HEK293 (cell line): Measurements from ENCODE around the gene PLEKHG1.

Source experiments
- CTCF ChIA-PET: fragments of 350-600 bp; formaldehyde crosslinking; extraction: SDS; loops from one replicate; lab custom pipeline; 2021; ENCODE audit warnings: antibody characterized with exemption; lab: Yijun Ruan, JAX
- POLR2A ChIA-PET: fragments of 300-600 bp; formaldehyde crosslinking; extraction: SDS; loops from one replicate; lab custom pipeline; 2020; ENCODE audit warnings: antibody characterized with exemption, inconsistent platforms; lab: Yijun Ruan, JAX
- H3K27ac ChIP-seq: fragments of 200-500 bp; sonication (Bioruptor generic); 2 replicates; pipeline ENCODE4 v1.5.1; 2014; ENCODE audit warnings: low read depth, low read length, control low read depth, inconsistent platforms; ENCODE audit errors: extremely low read depth
- H3K36me3 ChIP-seq, 2 experiments: fragments of 200-500 bp in 1 of 2; sonication (Bioruptor generic) in 1 of 2; 1 replicate in 1 of 2; 2 replicates in 1 of 2; pipeline ENCODE4 v1.5.1; 2014 to 2017; ENCODE audit warnings: inconsistent platforms in 2 of 2, low read length in 2 of 2; ENCODE audit not compliant: control insufficient read depth in 2 of 2, insufficient read depth in 1 of 2
- H3K4me1 ChIP-seq: fragments of 200-500 bp; sonication (Bioruptor generic); 2 replicates; pipeline ENCODE4 v1.5.1; 2014; ENCODE audit warnings: mild to moderate bottlenecking, low read length, inconsistent platforms; ENCODE audit not compliant: control insufficient read depth, insufficient read depth
- H3K4me3 ChIP-seq: 2 replicates; pipeline ENCODE4 v1.5.1; 2011; ENCODE audit warnings: low read depth, mild to moderate bottlenecking, control low read depth, low read length, moderate library complexity
- H3K9me3 ChIP-seq: fragments of 200-500 bp; sonication (Bioruptor generic); 2 replicates; pipeline ENCODE4 v1.5.1; 2014; ENCODE audit warnings: low read depth, low read length, inconsistent platforms; ENCODE audit not compliant: control insufficient read depth, insufficient read depth
- EGR2 ChIP-seq: fragments of 450-650 bp; formaldehyde crosslinking; IDR thresholded peaks from 2 replicates; pipeline ENCODE4 v1.5.1; 2016; ENCODE audit warnings: low read depth, missing biosample characterization, missing genetic modification characterization
- RBAK ChIP-seq: fragments of 450-650 bp; formaldehyde crosslinking; IDR thresholded peaks from 2 replicates; pipeline ENCODE4 v1.5.1; 2016; ENCODE audit warnings: missing biosample characterization, missing genetic modification characterization
- SP7 ChIP-seq: fragments of 450-650 bp; formaldehyde crosslinking; IDR thresholded peaks from 2 replicates; pipeline ENCODE4 v1.5.1; 2016; ENCODE audit warnings: missing biosample characterization, missing genetic modification characterization
- YY1 ChIP-seq: fragments of 450-650 bp; formaldehyde crosslinking; IDR thresholded peaks from 2 replicates; pipeline ENCODE4 v1.5.1; 2018; ENCODE audit warnings: missing biosample characterization, missing genetic modification characterization
- ZBTB17 ChIP-seq: fragments of 450-650 bp; formaldehyde crosslinking; IDR thresholded peaks from 2 replicates; pipeline ENCODE4 v1.5.1; 2016; ENCODE audit warnings: missing biosample characterization, missing genetic modification characterization
- ZNF132 ChIP-seq: fragments of 450-650 bp; formaldehyde crosslinking; IDR thresholded peaks from 2 replicates; pipeline ENCODE4 v1.5.1; 2017; ENCODE audit warnings: missing biosample characterization, missing genetic modification characterization, borderline replicate concordance
- ZNF155 ChIP-seq: fragments of 450-650 bp; formaldehyde crosslinking; IDR thresholded peaks from 2 replicates; pipeline ENCODE4 v1.5.1; 2016; ENCODE audit warnings: missing biosample characterization, missing genetic modification characterization
- ZNF16 ChIP-seq: fragments of 450-650 bp; formaldehyde crosslinking; IDR thresholded peaks from 2 replicates; pipeline ENCODE4 v1.5.1; 2016; ENCODE audit warnings: low read depth, missing biosample characterization, missing genetic modification characterization
- ZNF174 ChIP-seq: fragments of 450-650 bp; formaldehyde crosslinking; IDR thresholded peaks from 2 replicates; pipeline ENCODE4 v1.5.0; 2017; ENCODE audit warnings: missing biosample characterization, mild to moderate bottlenecking, missing genetic modification characterization
- ZNF175 ChIP-seq: fragments of 450-650 bp; formaldehyde crosslinking; IDR thresholded peaks from 2 replicates; pipeline ENCODE4 v1.5.1; 2016; ENCODE audit warnings: missing biosample characterization, missing genetic modification characterization
- ZNF19 ChIP-seq: fragments of 450-650 bp; formaldehyde crosslinking; IDR thresholded peaks from 2 replicates; pipeline ENCODE4; 2016; ENCODE audit warnings: missing biosample characterization, missing genetic modification characterization, low read depth
- ZNF335 ChIP-seq: fragments of 450-650 bp; formaldehyde crosslinking; conservative IDR thresholded peaks from 2 replicates; pipeline ENCODE4 v1.5.1; 2016; ENCODE audit warnings: missing biosample characterization, missing genetic modification characterization
- ZNF473 ChIP-seq: fragments of 450-650 bp; formaldehyde crosslinking; IDR thresholded peaks from 2 replicates; pipeline ENCODE4 v1.5.1; 2017; ENCODE audit warnings: missing biosample characterization, missing genetic modification characterization
- ZNF529 ChIP-seq: fragments of 450-650 bp; formaldehyde crosslinking; IDR thresholded peaks from 2 replicates; pipeline ENCODE4 v1.5.1; 2017; ENCODE audit warnings: missing genetic modification characterization, missing biosample characterization; ENCODE audit not compliant: insufficient replicate concordance
- ZNF585B ChIP-seq: fragments of 450-650 bp; formaldehyde crosslinking; IDR thresholded peaks from 2 replicates; pipeline ENCODE4 v1.5.1; 2016; ENCODE audit warnings: missing biosample characterization, missing genetic modification characterization
- ZNF596 ChIP-seq: fragments of 450-650 bp; IDR thresholded peaks from 2 replicates; pipeline ENCODE4 v1.5.0; 2018; ENCODE audit warnings: missing biosample characterization, mild to moderate bottlenecking, missing genetic modification characterization, moderate library complexity
- ZNF600 ChIP-seq: fragments of 450-650 bp; formaldehyde crosslinking; IDR thresholded peaks from 2 replicates; pipeline ENCODE4 v1.5.1; 2016; ENCODE audit warnings: missing biosample characterization, missing genetic modification characterization
- ZNF624 ChIP-seq: fragments of 450-650 bp; formaldehyde crosslinking; IDR thresholded peaks from 2 replicates; pipeline ENCODE4 v1.5.1; 2017; ENCODE audit warnings: missing biosample characterization, missing genetic modification characterization
- ZNF626 ChIP-seq: fragments of 450-650 bp; sonication (Bioruptor Pico); formaldehyde crosslinking; IDR thresholded peaks from 2 replicates; pipeline ENCODE4 v1.5.1; 2018; ENCODE audit warnings: missing biosample characterization, missing genetic modification characterization, inconsistent platforms
- ZNF660 ChIP-seq: fragments of 450-650 bp; IDR thresholded peaks from 2 replicates; pipeline ENCODE4 v1.5.1; 2018; ENCODE audit warnings: missing biosample characterization, mild to moderate bottlenecking, missing genetic modification characterization
- ZSCAN16 ChIP-seq: fragments of 450-650 bp; formaldehyde crosslinking; IDR thresholded peaks from 2 replicates; pipeline ENCODE4 v1.5.1; 2016; ENCODE audit warnings: missing biosample characterization, missing genetic modification characterization
- ZXDB ChIP-seq: fragments of 450-650 bp; formaldehyde crosslinking; IDR thresholded peaks from 2 replicates; pipeline ENCODE4 v1.5.1; 2016; ENCODE audit warnings: missing biosample characterization, missing genetic modification characterization
- TF ChIP-seq, protein P1 (sequence below): fragments of 450-650 bp; formaldehyde crosslinking; IDR thresholded peaks from 2 replicates; pipeline ENCODE4 v1.5.1; 2016; ENCODE audit warnings: missing biosample characterization, missing genetic modification characterization
- TF ChIP-seq, protein P2 (sequence below): fragments of 450-650 bp; formaldehyde crosslinking; IDR thresholded peaks from 2 replicates; pipeline ENCODE4 v1.5.1; 2016; ENCODE audit warnings: missing biosample characterization, missing genetic modification characterization
- TF ChIP-seq, protein P3 (sequence below): fragments of 450-650 bp; formaldehyde crosslinking; IDR thresholded peaks from 2 replicates; pipeline ENCODE4 v1.5.1; 2016; ENCODE audit warnings: missing biosample characterization, missing genetic modification characterization, low read depth
- TF ChIP-seq, protein P4 (sequence below): fragments of 450-650 bp; formaldehyde crosslinking; IDR thresholded peaks from 2 replicates; pipeline ENCODE4 v1.5.1; 2016; ENCODE audit warnings: missing biosample characterization, missing genetic modification characterization, borderline replicate concordance

The PLEKHG1 gene

DNA sequence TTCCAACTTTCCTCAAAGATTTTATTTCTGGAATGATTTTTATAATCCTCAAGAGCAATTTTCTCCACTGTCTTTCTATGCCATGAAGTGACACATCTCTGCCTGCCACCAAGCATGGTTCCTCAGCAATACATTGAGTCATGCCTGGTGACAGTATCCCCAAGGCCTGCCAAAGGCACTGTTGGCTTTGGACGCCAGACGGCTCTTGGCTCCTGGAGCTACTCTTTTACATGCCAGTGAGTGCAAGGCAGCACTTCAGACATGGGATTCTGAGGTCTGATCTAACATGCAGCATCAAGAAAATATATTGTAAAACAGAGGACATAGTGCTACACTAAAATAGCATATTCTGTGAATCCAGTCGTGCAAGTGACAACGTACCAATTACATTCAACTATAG lies 20.1 kb upstream of the PLEKHG1 start:
- ChIA-PET POLR2A (no interaction called here), CTCF (interaction anchor here (1.6 kb wide), 1 partner anchor 161 kb away, joined by 4 read pairs; no protein-coding TSS in a partner anchor)
- H3K4me1 ChIP-seq, result peaks cover 7% of the 10 kb centered on the region
- no peaks in the 10 kb centered on the region for H3K9me3 ChIP-seq
- H3K4me3 ChIP-seq, result no peak overlapping the region
- TF ChIP-seq ZBTB17 (peak; percentile 30; the same call in 1 of the 2 replicates), ZSCAN16 (tag by site-specific recombination) (no peak), SP7 (tag by site-specific recombination) (no peak)
- no peak overlapping the region for H3K27ac ChIP-seq
- no peaks in the 10 kb centered on the region for H3K36me3 ChIP-seq

DNA sequence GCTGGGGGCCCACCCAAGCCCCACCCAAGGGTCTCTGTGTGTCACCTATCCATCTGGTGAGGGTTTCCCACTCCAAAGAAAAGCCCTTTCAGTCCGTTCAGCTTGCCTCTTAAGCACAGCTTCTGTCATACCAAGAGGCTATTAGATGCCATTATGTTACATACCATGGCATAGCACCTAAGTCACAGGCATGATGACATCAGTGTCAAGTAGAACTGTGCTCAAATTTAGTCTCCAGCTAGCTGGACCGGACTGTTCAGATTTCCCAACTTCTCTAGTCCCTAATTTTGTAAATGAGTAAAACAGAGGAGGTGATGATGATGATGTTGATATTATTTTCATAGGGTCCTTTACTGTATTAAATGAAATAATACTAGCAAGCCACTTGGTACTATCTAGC lies 19.2 kb upstream of the PLEKHG1 start:
- Histone ChIP-seq H3K4me1 (peaks cover 7% of the 10 kb centered on the region), H3K36me3 (no peaks in the 10 kb centered on the region), H3K27ac (no peak overlapping the region), H3K4me3 (no peak overlapping the region), H3K9me3 (no peaks in the 10 kb centered on the region)
- ChIA-PET CTCF (interaction anchor here (0.7 to 1.6 kb wide), 3 partner anchors 53 to 494 kb away, joined by 3 to 5 read pairs (median 4); no protein-coding TSS in a partner anchor), POLR2A (interaction anchor here (0.8 kb wide), 1 partner anchor 170 kb away, joined by 3 read pairs; no protein-coding TSS in a partner anchor)
- TF ChIP-seq, protein P1, sequence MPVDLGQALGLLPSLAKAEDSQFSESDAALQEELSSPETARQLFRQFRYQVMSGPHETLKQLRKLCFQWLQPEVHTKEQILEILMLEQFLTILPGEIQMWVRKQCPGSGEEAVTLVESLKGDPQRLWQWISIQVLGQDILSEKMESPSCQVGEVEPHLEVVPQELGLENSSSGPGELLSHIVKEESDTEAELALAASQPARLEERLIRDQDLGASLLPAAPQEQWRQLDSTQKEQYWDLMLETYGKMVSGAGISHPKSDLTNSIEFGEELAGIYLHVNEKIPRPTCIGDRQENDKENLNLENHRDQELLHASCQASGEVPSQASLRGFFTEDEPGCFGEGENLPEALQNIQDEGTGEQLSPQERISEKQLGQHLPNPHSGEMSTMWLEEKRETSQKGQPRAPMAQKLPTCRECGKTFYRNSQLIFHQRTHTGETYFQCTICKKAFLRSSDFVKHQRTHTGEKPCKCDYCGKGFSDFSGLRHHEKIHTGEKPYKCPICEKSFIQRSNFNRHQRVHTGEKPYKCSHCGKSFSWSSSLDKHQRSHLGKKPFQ (tag by site-specific recombination), result no peak
- TF ChIP-seq ZBTB17, result no peak
- TF ChIP-seq ZNF585B (tag by site-specific recombination), result no peak
- TF ChIP-seq ZNF155 (tag by site-specific recombination), result no peak
- TF ChIP-seq ZNF335 (tag by site-specific recombination), result no peak
- no peak for TF ChIP-seq RBAK (tag by site-specific recombination)
- no peak for TF ChIP-seq ZNF626 (tag by site-specific recombination)
- TF ChIP-seq, protein P2, sequence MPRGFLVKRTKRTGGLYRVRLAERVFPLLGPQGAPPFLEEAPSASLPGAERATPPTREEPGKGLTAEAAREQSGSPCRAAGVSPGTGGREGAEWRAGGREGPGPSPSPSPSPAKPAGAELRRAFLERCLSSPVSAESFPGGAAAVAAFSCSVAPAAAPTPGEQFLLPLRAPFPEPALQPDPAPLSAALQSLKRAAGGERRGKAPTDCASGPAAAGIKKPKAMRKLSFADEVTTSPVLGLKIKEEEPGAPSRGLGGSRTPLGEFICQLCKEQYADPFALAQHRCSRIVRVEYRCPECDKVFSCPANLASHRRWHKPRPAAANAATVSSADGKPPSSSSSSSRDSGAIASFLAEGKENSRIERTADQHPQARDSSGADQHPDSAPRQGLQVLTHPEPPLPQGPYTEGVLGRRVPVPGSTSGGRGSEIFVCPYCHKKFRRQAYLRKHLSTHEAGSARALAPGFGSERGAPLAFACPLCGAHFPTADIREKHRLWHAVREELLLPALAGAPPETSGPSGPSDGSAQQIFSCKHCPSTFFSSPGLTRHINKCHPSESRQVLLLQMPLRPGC, result peak; percentile 42; the same call in 1 of the 2 replicates
- TF ChIP-seq, protein P3, sequence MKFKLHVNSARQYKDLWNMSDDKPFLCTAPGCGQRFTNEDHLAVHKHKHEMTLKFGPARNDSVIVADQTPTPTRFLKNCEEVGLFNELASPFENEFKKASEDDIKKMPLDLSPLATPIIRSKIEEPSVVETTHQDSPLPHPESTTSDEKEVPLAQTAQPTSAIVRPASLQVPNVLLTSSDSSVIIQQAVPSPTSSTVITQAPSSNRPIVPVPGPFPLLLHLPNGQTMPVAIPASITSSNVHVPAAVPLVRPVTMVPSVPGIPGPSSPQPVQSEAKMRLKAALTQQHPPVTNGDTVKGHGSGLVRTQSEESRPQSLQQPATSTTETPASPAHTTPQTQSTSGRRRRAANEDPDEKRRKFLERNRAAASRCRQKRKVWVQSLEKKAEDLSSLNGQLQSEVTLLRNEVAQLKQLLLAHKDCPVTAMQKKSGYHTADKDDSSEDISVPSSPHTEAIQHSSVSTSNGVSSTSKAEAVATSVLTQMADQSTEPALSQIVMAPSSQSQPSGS (tag by site-specific recombination), result peak; percentile 55; the same call in 1 of the 2 replicates
- no peak for TF ChIP-seq ZNF16 (tag by site-specific recombination)
- TF ChIP-seq ZNF529 (tag by site-specific recombination), result no peak
- no peak for TF ChIP-seq ZNF175 (tag by site-specific recombination)
- no peak for TF ChIP-seq ZNF174
- TF ChIP-seq ZXDB (tag by site-specific recombination), result no peak
- no peak for TF ChIP-seq ZNF132 (tag by site-specific recombination)
- TF ChIP-seq ZNF600 (tag by site-specific recombination), result no peak
- TF ChIP-seq, protein P4, sequence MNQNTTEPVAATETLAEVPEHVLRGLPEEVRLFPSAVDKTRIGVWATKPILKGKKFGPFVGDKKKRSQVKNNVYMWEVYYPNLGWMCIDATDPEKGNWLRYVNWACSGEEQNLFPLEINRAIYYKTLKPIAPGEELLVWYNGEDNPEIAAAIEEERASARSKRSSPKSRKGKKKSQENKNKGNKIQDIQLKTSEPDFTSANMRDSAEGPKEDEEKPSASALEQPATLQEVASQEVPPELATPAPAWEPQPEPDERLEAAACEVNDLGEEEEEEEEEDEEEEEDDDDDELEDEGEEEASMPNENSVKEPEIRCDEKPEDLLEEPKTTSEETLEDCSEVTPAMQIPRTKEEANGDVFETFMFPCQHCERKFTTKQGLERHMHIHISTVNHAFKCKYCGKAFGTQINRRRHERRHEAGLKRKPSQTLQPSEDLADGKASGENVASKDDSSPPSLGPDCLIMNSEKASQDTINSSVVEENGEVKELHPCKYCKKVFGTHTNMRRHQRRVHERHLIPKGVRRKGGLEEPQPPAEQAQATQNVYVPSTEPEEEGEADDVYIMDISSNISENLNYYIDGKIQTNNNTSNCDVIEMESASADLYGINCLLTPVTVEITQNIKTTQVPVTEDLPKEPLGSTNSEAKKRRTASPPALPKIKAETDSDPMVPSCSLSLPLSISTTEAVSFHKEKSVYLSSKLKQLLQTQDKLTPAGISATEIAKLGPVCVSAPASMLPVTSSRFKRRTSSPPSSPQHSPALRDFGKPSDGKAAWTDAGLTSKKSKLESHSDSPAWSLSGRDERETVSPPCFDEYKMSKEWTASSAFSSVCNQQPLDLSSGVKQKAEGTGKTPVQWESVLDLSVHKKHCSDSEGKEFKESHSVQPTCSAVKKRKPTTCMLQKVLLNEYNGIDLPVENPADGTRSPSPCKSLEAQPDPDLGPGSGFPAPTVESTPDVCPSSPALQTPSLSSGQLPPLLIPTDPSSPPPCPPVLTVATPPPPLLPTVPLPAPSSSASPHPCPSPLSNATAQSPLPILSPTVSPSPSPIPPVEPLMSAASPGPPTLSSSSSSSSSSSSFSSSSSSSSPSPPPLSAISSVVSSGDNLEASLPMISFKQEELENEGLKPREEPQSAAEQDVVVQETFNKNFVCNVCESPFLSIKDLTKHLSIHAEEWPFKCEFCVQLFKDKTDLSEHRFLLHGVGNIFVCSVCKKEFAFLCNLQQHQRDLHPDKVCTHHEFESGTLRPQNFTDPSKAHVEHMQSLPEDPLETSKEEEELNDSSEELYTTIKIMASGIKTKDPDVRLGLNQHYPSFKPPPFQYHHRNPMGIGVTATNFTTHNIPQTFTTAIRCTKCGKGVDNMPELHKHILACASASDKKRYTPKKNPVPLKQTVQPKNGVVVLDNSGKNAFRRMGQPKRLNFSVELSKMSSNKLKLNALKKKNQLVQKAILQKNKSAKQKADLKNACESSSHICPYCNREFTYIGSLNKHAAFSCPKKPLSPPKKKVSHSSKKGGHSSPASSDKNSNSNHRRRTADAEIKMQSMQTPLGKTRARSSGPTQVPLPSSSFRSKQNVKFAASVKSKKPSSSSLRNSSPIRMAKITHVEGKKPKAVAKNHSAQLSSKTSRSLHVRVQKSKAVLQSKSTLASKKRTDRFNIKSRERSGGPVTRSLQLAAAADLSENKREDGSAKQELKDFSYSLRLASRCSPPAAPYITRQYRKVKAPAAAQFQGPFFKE (tag by site-specific recombination), result no peak
- TF ChIP-seq ZNF473 (tag by site-specific recombination), result no peak
- no peak for TF ChIP-seq ZNF596 (tag by site-specific recombination)
- TF ChIP-seq ZNF624 (tag by site-specific recombination), result no peak
- no peak for TF ChIP-seq ZNF660 (tag by site-specific recombination)
- no peak for TF ChIP-seq EGR2 (tag by site-specific recombination)
- TF ChIP-seq YY1 (tag by site-specific recombination), result no peak
- no peak for TF ChIP-seq ZNF19 (tag by site-specific recombination)
